K562 (cell line): ENCODE measurements around the gene PDCD11. TPM values are rescaled to one million over a fixed set of nuclear protein-coding genes. Genes with fewer than 3 reads are reported as not detected.

ENCODE experiments used
- ATF7 ChIP-seq: fragments of 450-650 bp; IDR thresholded peaks from 2 replicates; pipeline ENCODE4 v1.7.1; 2014; ENCODE audit warnings: mild to moderate bottlenecking, moderate library complexity
- CBX1 ChIP-seq: sonication (generic); IDR thresholded peaks from 2 replicates; pipeline ENCODE4 v1.6.1; 2016; ENCODE audit warnings: antibody characterized with exemption, low read depth, mild to moderate bottlenecking
- EP400 ChIP-seq: fragments of 450-650 bp; IDR thresholded peaks from 2 replicates; pipeline ENCODE4 v1.6.1; 2017; ENCODE audit warnings: antibody characterized with exemption, mild to moderate bottlenecking, moderate library complexity
- GATAD2A ChIP-seq: fragments of 450-650 bp; IDR thresholded peaks from 2 replicates; pipeline ENCODE4 v1.6.1; 2017
- MAFK ChIP-seq: IDR thresholded peaks from 2 replicates; pipeline ENCODE4 v1.6.1; 2011; ENCODE audit warnings: low read length, improper control_type of control experiment
- MNT ChIP-seq, 2 experiments: fragments of 450-650 bp; conservative IDR thresholded peaks; 2 replicates each; pipeline ENCODE4 v1.6.1; 2017; ENCODE audit warnings: mild to moderate bottlenecking in 2 of 2, moderate library complexity in 2 of 2
- NFRKB ChIP-seq: fragments of 450-650 bp; IDR thresholded peaks from 2 replicates; pipeline ENCODE4 v1.6.1; 2016; ENCODE audit warnings: low read depth
- PHF20 ChIP-seq: fragments of 450-650 bp; IDR thresholded peaks from 2 replicates; pipeline ENCODE4 v1.6.1; 2018; ENCODE audit not compliant: partially characterized antibody
- PHF8 ChIP-seq: fragments of 200-600 bp; sonication (generic); IDR thresholded peaks from 2 replicates; pipeline ENCODE4 v1.6.1; 2012; ENCODE audit warnings: mixed run types, mild to moderate bottlenecking, inconsistent platforms, low read length, moderate library complexity, borderline replicate concordance
- POLR2A ChIP-seq: fragments of 450-650 bp; conservative IDR thresholded peaks from 2 replicates; pipeline ENCODE4 v1.6.1; 2016
- RBBP5 ChIP-seq: fragments of 200-600 bp; sonication (generic); IDR thresholded peaks from 2 replicates; pipeline ENCODE4 v1.6.1; 2012; ENCODE audit warnings: borderline replicate concordance, mild to moderate bottlenecking, low read length, control low read depth, inconsistent platforms; ENCODE audit not compliant: insufficient read depth, poor library complexity, severe bottlenecking
- RNF2 ChIP-seq: sonication (generic); IDR thresholded peaks from 2 replicates; pipeline ENCODE4 v1.6.1; 2016
- SIN3A ChIP-seq, 2 experiments: fragments of 150-350 bp in 1 of 2; IDR thresholded peaks; 2 replicates each; pipeline ENCODE4 v1.6.1; 2011 to 2016; ENCODE audit warnings: borderline replicate concordance in 2 of 2, low read depth in 2 of 2, low read length in 2 of 2, mild to moderate bottlenecking in 2 of 2, moderate library complexity in 2 of 2; ENCODE audit not compliant: control insufficient read depth in 1 of 2
- TAF1 ChIP-seq: IDR thresholded peaks from 2 replicates; pipeline ENCODE4 v1.6.1; 2011; ENCODE audit warnings: mild to moderate bottlenecking, low read length, moderate library complexity; ENCODE audit not compliant: insufficient read depth, control insufficient read depth, severe bottlenecking; ENCODE audit errors: extremely low read depth
- UBTF ChIP-seq, 2 experiments: IDR thresholded peaks; 2 replicates each; pipeline ENCODE4 v1.6.1; 2012; ENCODE audit warnings: improper control_type of control experiment in 2 of 2, low read depth in 2 of 2, low read length in 2 of 2, borderline replicate concordance in 1 of 2
- USF1 ChIP-seq: sonication (generic); formaldehyde crosslinking; IDR thresholded peaks from 2 replicates; pipeline ENCODE4 v1.9.0; 2022; ENCODE audit warnings: mild to moderate bottlenecking, missing genetic modification reagents
- YY1 ChIP-seq, 3 experiments: IDR thresholded peaks; 2 replicates each; pipeline ENCODE4 v1.6.1; 2011; ENCODE audit warnings: low read length in 2 of 3, mild to moderate bottlenecking in 2 of 3, moderate library complexity in 2 of 3, borderline replicate concordance in 1 of 3, control low read depth in 1 of 3, low read depth in 1 of 3; ENCODE audit not compliant: insufficient read depth in 3 of 3, insufficient replicate concordance in 2 of 3, control insufficient read depth in 1 of 3, insufficient read length in 1 of 3; ENCODE audit errors: extremely low read depth in 1 of 3
- ZBTB2 ChIP-seq: fragments of 450-650 bp; IDR thresholded peaks from 2 replicates; pipeline ENCODE4 v1.6.1; 2016; ENCODE audit warnings: antibody characterized with exemption
- ZFX ChIP-seq: sonication (generic); formaldehyde crosslinking; IDR thresholded peaks from 2 replicates; pipeline ENCODE4 v1.8.0; 2022; ENCODE audit warnings: mild to moderate bottlenecking, missing genetic modification reagents, moderate library complexity
- ZSCAN29 ChIP-seq: fragments of 450-650 bp; IDR thresholded peaks from 2 replicates; pipeline ENCODE4 v1.6.1; 2017
- polyA plus RNA-seq, 8 experiments: library from polyadenylated mRNA; depleted of rRNA in 4 of 8; stranded (reverse) in 5 of 8; unstranded in 3 of 8; fragments of >200 nt; fragmentation: Nextera tagmentation in 2 of 8; fragmentation: Illumina TruSeq in 1 of 8; extraction: Ambion mirVana in 2 of 8; extraction: Trizol in 1 of 8; gene quantifications; 2 replicates each; pipeline versions ENCODE4 v1.2.1 to v1.2.3, GENCODE V29; 2011 to 2014; ENCODE audit warnings: inconsistent platforms in 1 of 8, missing spikeins in 1 of 8
- total RNA-seq, 7 experiments: library from RNA; depleted of rRNA in 6 of 7; stranded (reverse); fragments of >200 nt in 6 of 7; fragmentation: Illumina TruSeq in 2 of 7; extraction: Trizol in 2 of 7; gene quantifications; 2 replicates each; pipeline versions ENCODE4 v1.2.1 to v1.2.3, GENCODE V29; 2011 to 2021; ENCODE audit warnings: low replicate concordance in 1 of 7

Gene PDCD11
- total and polyA plus RNA-seq, 9 of the 15 experiments (the other 6 are each of a cell fraction or from before 2014, with no cell fraction given), result 14.8 to 73.8 (median 50.0) TPM

- TF ChIP-seq TAF1 (peak; percentile 100), MAFK (0 out of 2 replicates have a peak, but pooled peaks have one; percentile 2), POLR2A (peak; percentile 95), ZFX (peak; percentile 69), MNT (conservative IDR thresholded peaks at IDR 0.05) (peak; percentile 10 to 33), EP400 (peak; percentile 71; the same call in 1 of the 2 replicates), RNF2 (0 out of 2 replicates have a peak, but pooled peaks have one; percentile 17), YY1 (IDR thresholded peaks at IDR 0.05; ENCODE audit: borderline replicate concordance in 1 of 3, control insufficient read depth in 1 of 3, extremely low read depth in 1 of 3, insufficient read depth in 3 of 3, insufficient read length in 1 of 3, insufficient replicate concordance in 2 of 3, low read depth in 1 of 3, low read length in 2 of 3) (peak; percentile 96 to 99 (median 98)), USF1 (CRISPR knock-in tag) (peak; percentile 20; the same call in 1 of the 2 replicates), CBX1 (0 out of 2 replicates have a peak, but pooled peaks have one; percentile 21), ATF7 (0 out of 2 replicates have a peak, but pooled peaks have one; percentile 10), PHF8 (peak; percentile 93; the same call in 1 of the 2 replicates), PHF20 (peak; percentile 75), ZBTB2 (no peak), RBBP5 (peak; percentile 61), GATAD2A (0 out of 2 replicates have a peak, but pooled peaks have one; percentile 45), NFRKB (peak; percentile 82), SIN3A (IDR thresholded peaks at IDR 0.05; ENCODE audit: borderline replicate concordance in 2 of 2, control insufficient read depth in 1 of 2, low read depth in 2 of 2, low read length in 2 of 2) (peak; percentile 11 to 17; a peak in 1 of 4 replicates), ZSCAN29 (0 out of 2 replicates have a peak, but pooled peaks have one; percentile 44), UBTF (IDR thresholded peaks at IDR 0.05; ENCODE audit: borderline replicate concordance in 1 of 2, low read depth in 2 of 2, low read length in 2 of 2) (peak; percentile 60 to 73)
These were observed 28.5 kb upstream of the PDCD11 start, which contains the start of gene TAF5 (continued) for GRCh38 chr10:103367782-103368518.
